ENCODE measurements around the gene MORF4L1.
A peak's percentile ranks its signal among the peaks of the same experiment; 100 is the strongest.

GRCh38 chr15:78933823-78934654 lies 61.3 kb downstream of the MORF4L1 start:
- no peak for TF ChIP-seq CTCF (IDR thresholded peaks at IDR 0.05)
- peak; percentile 81 for TF ChIP-seq POLR2AphosphoS5 (IDR thresholded peaks at IDR 0.05)
- no peak for TF ChIP-seq POLR2A (IDR thresholded peaks at IDR 0.05)

Data from prostate gland (tissue), 2 donors.